AG04450 (cell line): Measurements from ENCODE around the gene VSTM2L. TPM values are rescaled to one million over a fixed set of nuclear protein-coding genes. Genes with fewer than 3 reads are reported as not detected.
"Not testable (repeated sequence)": the region's sequence is repeated elsewhere in the genome, so short reads cannot be mapped to it uniquely, and the experiment has no call there.

Experiments used
- CTCF ChIA-PET: fragments of 300-600, 350-600 bp; formaldehyde crosslinking; extraction: SDS; loops from one replicate; lab custom pipeline; 2022; ENCODE audit warnings: antibody characterized with exemption, inconsistent platforms; lab: Charles Lee
- POLR2A ChIA-PET: fragments of 350-600 bp; formaldehyde crosslinking; extraction: SDS; loops from one replicate; lab custom pipeline; 2021; ENCODE audit warnings: antibody characterized with exemption, inconsistent platforms; lab: Yijun Ruan, JAX
- DNase-seq: peaks from one replicate; pipeline ENCODE4 v3.0.0-alpha.2; 2011; ENCODE audit warnings: low read depth, low spot score
- H3K27ac ChIP-seq: one replicate; pipeline ENCODE4 v1.5.1; 2012; ENCODE audit warnings: low read depth, low read length, control low read depth
- H3K27me3 ChIP-seq: one replicate; pipeline ENCODE4 v1.6.0; 2012; ENCODE audit warnings: low read length; ENCODE audit not compliant: control insufficient read depth, insufficient read depth
- H3K4me3 ChIP-seq: 2 replicates; pipeline ENCODE4 v1.5.1; 2011; ENCODE audit warnings: mild to moderate bottlenecking, low read depth, low read length, control low read depth
- H3K9me3 ChIP-seq: 2 replicates; pipeline ENCODE4 v1.5.1; 2012; ENCODE audit warnings: low read length; ENCODE audit not compliant: control insufficient read depth, insufficient read depth
- CTCF ChIP-seq: IDR thresholded peaks from 2 replicates; pipeline ENCODE4 v1.5.1; 2011; ENCODE audit warnings: low read depth, low read length, control low read depth, inconsistent platforms
- polyA minus RNA-seq: library from RNA; depleted of rRNA, polyadenylated mRNA; stranded (reverse); fragments of >200 nt; gene quantifications from 2 replicates; pipeline ENCODE4 v1.2.3, GENCODE V29; 2011; rRNA and poly(A)+ RNA removed
- polyA plus RNA-seq: library from polyadenylated mRNA; depleted of rRNA; stranded (reverse); fragments of >200 nt; gene quantifications from 2 replicates; pipeline ENCODE4 v1.2.3, GENCODE V29; 2011; rRNA removed

VSTM2L gene, protein sequence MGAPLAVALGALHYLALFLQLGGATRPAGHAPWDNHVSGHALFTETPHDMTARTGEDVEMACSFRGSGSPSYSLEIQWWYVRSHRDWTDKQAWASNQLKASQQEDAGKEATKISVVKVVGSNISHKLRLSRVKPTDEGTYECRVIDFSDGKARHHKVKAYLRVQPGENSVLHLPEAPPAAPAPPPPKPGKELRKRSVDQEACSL
- polyA plus RNA-seq (0.25 and 0.50 TPM in 2 replicates), polyA minus RNA-seq (0.09 TPM in 1 of 2 replicates, not detected in the other)

DNA sequence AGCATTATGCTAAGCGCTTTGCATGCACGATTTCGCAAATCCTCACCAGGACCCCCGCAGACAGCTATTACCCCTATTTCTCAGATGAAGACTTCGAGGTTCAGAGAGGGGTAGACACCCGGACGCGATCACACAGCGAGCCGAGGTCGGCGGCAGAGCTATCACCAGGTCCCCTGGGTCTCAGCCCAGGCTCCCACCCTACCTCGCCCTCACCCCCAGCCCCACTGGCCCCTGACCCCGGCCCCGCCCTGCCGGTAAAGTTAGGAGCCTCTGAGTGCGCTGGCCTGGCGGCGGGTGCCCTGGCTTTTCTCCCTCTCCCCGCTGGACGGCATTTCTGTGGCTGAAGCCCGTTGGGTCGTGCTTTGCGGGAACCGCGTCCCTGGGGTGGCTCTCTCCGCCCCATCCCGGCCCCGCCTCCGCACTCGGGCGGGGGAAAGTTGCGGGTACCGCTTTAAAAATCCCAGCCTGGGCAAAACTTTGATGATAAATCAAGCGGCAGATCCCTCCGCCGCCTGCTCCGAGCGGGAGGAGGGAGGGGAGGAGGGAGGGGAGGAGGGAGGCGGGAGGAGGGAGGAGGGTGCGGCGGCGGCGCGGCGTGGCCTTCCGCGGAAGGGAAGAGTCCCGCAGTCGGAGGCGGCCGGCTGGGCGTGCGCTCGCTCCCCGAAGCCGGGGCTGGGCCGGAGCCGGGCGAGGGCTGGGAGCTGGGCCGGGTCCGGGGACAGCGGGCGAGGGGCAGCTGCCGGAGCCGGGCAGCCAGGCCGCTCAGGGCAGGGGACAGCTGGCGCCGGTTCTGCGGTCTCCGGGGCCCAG lies at the start of gene VSTM2L:
TSS of gene VSTM2L (plus strand) at position 624 of the 810 bp plus-strand sequence. CDS start 224 bp downstream, outside the sequence.
- Histone ChIP-seq H3K27me3 (peaks cover 71% of the 10 kb centered on the region), H3K9me3 (no peaks in the 10 kb centered on the region), H3K4me3 (peak within 1 kb of the TSS; percentile 48), H3K27ac (no peak within 1 kb of the TSS)
- peak; percentile 16 for DNase-seq
- POLR2A ChIA-PET, result interaction anchor here (0.6 kb wide), 1 partner anchor 12 kb away, joined by 3 read pairs; no protein-coding TSS in a partner anchor
- no peak for TF ChIP-seq CTCF
- CTCF ChIA-PET, result interaction anchor here (0.8 to 1.1 kb wide), 3 partner anchors 89 to 317 kb away, joined by 4 to 6 read pairs (median 4); no protein-coding TSS in a partner anchor

DNA sequence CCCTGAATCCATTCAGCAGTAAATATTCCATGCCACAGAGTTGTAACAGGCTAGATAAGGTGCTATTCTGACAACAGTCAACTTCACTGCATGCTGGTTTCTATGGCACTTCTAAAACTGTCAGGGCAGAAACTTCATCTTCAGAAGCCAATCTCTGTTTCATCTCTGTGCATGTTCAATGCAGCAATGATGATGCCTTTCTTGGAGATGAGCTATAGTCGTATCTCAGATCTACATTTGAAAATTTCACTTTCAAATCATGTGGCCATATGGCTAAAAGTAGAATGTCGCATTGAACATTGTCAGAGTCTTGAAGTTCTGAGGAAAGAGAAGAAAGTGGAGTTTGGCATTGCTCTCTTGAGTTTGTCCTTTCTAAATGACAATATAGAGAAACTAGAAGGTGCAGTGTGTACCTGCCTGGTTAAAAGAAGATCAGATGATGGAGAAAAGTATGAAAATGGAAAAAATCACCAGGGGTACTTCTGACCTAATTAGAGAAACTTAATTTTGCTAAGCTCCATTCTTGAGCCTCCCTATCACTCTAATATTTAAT lies 49.0 kb upstream of the VSTM2L start:
- ChIA-PET POLR2A (no interaction called here), CTCF (no interaction called here)
- Histone ChIP-seq H3K27ac (no peak overlapping the region), H3K27me3 (no peaks in the 10 kb centered on the region), H3K9me3 (no peaks in the 10 kb centered on the region), H3K4me3 (no peak overlapping the region)
- TF ChIP-seq CTCF, result no peak
- no peak for DNase-seq

DNA sequence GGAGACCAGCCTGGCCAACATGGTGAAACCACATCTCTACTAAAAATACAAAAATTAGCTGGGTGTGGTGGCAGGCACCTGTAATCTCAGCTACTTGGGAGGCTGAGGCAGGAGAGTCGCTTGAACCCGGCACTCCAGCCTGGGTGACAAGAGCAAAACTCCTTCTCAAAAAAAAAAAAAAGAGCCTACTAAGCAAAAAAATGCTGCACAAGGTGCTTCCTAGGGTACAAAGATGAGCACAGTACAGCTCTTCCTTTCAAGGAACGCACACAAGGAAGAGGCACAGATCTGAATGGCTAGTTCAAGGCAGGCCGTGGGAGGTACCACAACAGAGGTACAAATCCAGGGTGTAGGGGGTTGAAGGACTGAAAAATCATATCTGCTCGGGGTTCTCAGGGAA lies 46.9 kb upstream of the VSTM2L start:
- H3K4me3 ChIP-seq, CTCF ChIA-PET, H3K27ac ChIP-seq, DNase-seq, H3K9me3 ChIP-seq, H3K27me3 ChIP-seq: not testable (repeated sequence)
- POLR2A ChIA-PET, result interaction anchor here (0.7 kb wide), 1 partner anchor 23 kb away, joined by 4 read pairs; no protein-coding TSS in a partner anchor

DNA sequence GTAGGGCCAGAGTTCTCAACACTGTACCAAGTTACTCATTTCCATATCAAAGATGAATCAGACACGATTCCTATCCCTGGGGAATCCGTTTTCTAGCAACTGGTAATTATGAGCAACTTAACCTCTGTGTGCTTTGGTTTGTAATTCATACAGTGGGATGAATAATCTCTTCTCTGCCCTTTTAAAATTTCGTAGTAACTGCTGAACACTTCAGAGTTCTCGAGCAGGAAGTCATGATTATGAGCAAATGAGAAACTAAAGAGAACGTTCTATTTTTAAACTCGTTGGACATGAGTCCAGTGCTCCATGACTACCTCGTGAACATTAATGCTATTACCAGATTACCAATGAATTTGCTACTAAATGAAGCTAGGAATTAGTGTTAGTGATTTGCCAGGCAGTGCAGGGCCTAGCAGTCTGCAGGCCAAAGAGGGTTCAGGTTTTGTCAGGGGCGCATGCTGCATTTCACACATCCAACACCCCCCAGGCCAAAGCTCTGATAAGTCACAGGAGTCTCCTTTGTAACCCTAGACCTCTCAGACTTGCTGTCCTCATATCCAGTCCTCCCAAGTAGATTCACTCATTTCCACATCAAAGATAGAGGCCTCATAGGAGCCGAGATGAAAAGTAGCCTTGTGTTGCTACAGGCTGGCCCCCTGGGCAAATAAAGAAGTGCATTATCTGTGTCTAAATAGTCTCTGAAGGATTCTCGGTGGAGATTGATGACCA lies 45.8 kb upstream of the VSTM2L start:
- ChIA-PET POLR2A (no interaction called here), CTCF (no interaction called here)

More for the DNA sequence above, 45.8 kb upstream of the VSTM2L start:
- H3K27ac ChIP-seq, result peak overlapping the region; percentile 41
- H3K9me3 ChIP-seq, result no peaks in the 10 kb centered on the region
- no peak for TF ChIP-seq CTCF
- DNase-seq, result peak; percentile 11
- H3K4me3 ChIP-seq, result no peak overlapping the region
- no peaks in the 10 kb centered on the region for H3K27me3 ChIP-seq
